ACC112 (cell line): ENCODE results near the gene IQSEC1.

Experiments
- H2AFZ ChIP-seq: fragments of 200-600 bp; sonication (generic); one replicate; pipeline ENCODE4 v1.6.0; 2017; ENCODE audit warnings: antibody characterized with exemption, low read length; ENCODE audit not compliant: unreplicated experiment
- H3K27ac ChIP-seq: fragments of 200-600 bp; sonication (generic); 2 replicates; pipeline ENCODE4 v1.5.1; 2014; ENCODE audit warnings: low read depth, mild to moderate bottlenecking, antibody characterized with exemption, low read length, moderate library complexity
- H3K27me3 ChIP-seq: fragments of 200-600 bp; sonication (generic); 2 replicates; pipeline ENCODE4 v1.6.1; 2014; ENCODE audit warnings: mild to moderate bottlenecking, antibody characterized with exemption, low read length, moderate library complexity, mixed read lengths; ENCODE audit not compliant: insufficient read depth
- H3K36me3 ChIP-seq: fragments of 200-600 bp; sonication (generic); 2 replicates; pipeline ENCODE4 v1.6.1; 2016; ENCODE audit warnings: mild to moderate bottlenecking, antibody characterized with exemption, low read length, moderate library complexity, mixed read lengths; ENCODE audit not compliant: insufficient read depth
- H3K4me1 ChIP-seq: fragments of 200-600 bp; sonication (generic); one replicate; pipeline ENCODE4 v1.6.1; 2016; ENCODE audit warnings: low read length, mixed read lengths; ENCODE audit not compliant: insufficient read depth, unreplicated experiment, control insufficient read depth
- H3K4me3 ChIP-seq: fragments of 200-600 bp; sonication (generic); 2 replicates; pipeline ENCODE4 v1.5.1; 2014; ENCODE audit warnings: mild to moderate bottlenecking, low read depth, low read length
- H3K79me2 ChIP-seq: fragments of 200-600 bp; sonication (generic); one replicate; pipeline ENCODE4 v1.6.0; 2016; ENCODE audit warnings: low read length; ENCODE audit not compliant: control insufficient read depth, unreplicated experiment, insufficient read depth

IQSEC1 gene

DNA sequence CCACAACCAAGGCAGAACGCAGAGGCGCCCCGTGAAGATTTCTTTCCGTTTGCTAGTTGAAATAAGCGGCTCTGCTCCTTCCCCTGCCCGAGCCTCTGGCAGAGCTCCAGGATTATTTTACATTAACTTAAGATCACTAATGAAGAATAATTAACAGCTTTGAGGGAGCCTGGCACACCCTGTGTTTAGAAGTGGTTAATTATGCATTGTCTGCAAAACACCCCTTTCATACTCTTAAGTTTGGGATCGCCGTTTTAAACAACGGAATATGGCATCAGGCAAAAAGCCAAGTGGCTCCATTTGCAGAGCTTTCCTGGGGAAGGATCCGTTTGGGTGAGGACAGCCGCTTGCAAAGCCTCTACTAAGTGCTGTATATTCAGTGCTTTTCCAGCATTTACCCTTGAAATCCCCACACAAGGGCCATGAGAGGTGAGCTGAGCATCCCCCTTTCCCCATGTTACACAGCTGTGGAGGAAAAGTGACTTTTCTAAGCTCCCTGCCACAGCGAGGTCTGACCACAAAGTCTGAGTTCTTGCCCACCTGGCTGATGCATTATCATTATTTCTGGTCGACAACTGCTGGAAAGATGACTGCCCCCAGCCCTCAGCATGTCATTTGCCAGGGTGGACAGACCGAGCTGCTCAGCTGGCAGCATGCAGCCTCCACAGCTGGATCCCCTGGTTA is 33.9 kb downstream of the IQSEC1 start:
- H3K4me1 ChIP-seq: no peaks in the 10 kb centered on the region
- H3K36me3 ChIP-seq: no peaks in the 10 kb centered on the region
- H3K27me3 ChIP-seq: peaks cover 22% of the 10 kb centered on the region
- H2AFZ ChIP-seq: no peak overlapping the region
- H3K4me3 ChIP-seq: no peak overlapping the region
- no peak overlapping the region for H3K27ac ChIP-seq
- no peaks in the 10 kb centered on the region for H3K79me2 ChIP-seq

DNA sequence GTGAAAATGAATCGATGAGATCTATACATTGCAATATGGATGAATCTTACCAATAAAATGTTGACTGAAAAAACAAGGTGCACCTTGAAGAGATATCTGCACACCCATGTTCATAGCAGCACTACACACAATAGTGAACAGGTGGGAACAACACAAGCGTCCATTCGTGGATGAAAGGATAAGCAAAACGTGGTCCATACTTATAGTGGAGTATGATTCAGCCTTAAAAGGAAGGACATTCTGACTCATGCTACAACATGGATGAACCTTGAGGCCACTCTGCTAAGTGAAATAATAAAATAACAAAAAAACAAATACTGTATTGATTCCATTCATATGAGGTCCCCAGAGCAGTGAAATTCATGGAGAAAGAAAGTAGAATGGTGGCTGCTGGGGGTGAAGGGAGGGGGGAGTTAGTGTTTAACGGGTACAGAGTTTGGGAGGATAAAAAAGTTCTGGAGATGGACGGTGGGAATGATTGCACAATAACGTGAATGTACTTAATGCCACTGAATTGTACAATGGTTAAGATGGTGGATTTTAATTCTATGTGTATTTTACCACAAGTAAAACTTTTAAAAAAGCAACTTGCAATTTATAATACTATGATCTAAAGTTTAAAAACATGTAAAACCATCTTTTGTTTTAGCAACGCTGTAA is 35.6 kb downstream of the IQSEC1 start:
- Histone ChIP-seq H3K36me3 (no peaks in the 10 kb centered on the region), H3K27ac (no peak overlapping the region), H2AFZ (no peak overlapping the region), H3K79me2 (no peaks in the 10 kb centered on the region), H3K4me1 (no peaks in the 10 kb centered on the region), H3K4me3 (no peak overlapping the region), H3K27me3 (peaks cover 22% of the 10 kb centered on the region)

DNA sequence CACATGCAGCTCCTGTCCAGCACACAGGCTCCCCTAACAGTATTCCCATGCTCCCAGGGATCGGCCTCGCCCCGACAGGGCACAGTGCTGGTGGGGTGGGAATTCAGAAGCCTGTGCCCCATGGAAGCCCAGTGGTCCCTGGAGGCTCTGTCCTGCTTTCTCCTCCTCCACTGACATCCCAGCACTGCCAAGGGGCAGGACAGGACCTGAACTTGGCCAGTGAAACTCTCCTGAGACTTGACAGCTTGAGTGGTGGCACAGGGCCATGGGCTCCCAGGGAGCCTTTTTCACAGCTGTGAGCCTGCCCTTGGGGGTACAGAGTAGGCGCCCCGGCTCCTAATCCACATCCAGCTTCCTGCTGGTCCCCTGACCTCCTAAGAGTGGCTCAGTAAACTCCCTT is 38.4 kb downstream of the IQSEC1 start:
- H3K4me1 ChIP-seq: no peaks in the 10 kb centered on the region
- H2AFZ ChIP-seq: no peak overlapping the region
- H3K4me3 ChIP-seq: no peak overlapping the region
- no peak overlapping the region for H3K27ac ChIP-seq
- H3K36me3 ChIP-seq: no peaks in the 10 kb centered on the region
- no peaks in the 10 kb centered on the region for H3K79me2 ChIP-seq
- peaks cover 18% of the 10 kb centered on the region for H3K27me3 ChIP-seq

DNA sequence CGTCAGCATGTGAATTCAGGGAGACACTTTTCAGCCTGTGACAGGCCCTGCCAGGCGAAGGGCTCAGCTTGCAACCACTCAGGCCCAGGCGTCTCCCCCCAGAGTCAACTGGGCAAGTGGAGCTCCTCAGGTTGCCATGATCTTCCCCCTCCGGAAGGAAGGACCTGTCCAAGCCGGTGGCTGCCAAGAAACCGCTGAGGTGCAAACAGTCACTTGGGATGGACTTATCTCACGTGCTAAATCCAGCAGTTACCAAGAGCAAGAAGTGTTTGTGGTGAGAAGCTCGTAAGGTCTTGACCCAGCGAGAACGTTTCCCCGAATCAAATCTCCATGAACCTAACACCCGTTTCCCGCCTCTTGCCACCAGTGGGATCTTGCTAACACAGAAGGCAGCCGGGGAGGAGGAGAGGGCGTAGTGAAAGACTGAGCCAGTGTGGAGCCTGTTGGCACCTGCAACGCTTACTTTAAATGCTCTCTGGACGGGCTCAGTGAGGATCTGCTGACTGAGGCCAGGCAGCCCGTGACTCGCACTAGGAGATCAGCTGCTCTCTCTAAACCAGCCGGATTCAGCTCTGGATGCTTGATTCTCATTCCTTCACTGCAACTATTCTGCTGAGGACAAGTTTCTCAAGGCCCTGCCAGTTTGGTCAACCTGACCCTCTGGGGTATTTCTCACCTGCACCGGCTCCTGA is 39.0 kb downstream of the IQSEC1 start:
- no peak overlapping the region for H2AFZ ChIP-seq

DNA sequence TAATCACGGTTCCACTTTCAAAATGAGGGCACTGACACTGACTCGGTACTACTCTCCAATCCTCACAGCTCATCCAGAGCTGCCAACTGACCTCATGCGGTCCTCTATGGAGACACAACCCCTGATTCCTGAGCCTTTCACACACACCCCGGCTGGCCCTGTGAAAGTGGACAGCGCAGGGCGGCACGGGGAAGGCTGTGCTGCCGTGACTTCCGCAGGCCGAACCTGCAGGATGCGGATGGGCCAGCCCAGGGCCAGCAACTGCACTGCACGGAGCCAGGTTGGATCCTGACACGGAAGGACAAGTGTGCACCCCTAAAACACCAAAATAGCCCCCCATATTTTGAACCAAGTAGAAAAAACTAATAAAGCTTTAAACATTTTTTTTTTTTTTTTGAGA is 41.0 kb downstream of the IQSEC1 start:
- Histone ChIP-seq H3K4me3 (no peak overlapping the region), H3K79me2 (no peaks in the 10 kb centered on the region), H2AFZ (no peak overlapping the region), H3K27ac (no peak overlapping the region), H3K4me1 (no peaks in the 10 kb centered on the region), H3K36me3 (no peaks in the 10 kb centered on the region), H3K27me3 (peaks cover 3% of the 10 kb centered on the region; the same call in 1 of the 2 replicates)

More for the DNA sequence above, 39.0 kb downstream of the IQSEC1 start:
- Histone ChIP-seq H3K4me1 (no peaks in the 10 kb centered on the region), H3K79me2 (no peaks in the 10 kb centered on the region), H3K27ac (no peak overlapping the region), H3K27me3 (peaks cover 13% of the 10 kb centered on the region), H3K4me3 (no peak overlapping the region), H3K36me3 (no peaks in the 10 kb centered on the region)

DNA sequence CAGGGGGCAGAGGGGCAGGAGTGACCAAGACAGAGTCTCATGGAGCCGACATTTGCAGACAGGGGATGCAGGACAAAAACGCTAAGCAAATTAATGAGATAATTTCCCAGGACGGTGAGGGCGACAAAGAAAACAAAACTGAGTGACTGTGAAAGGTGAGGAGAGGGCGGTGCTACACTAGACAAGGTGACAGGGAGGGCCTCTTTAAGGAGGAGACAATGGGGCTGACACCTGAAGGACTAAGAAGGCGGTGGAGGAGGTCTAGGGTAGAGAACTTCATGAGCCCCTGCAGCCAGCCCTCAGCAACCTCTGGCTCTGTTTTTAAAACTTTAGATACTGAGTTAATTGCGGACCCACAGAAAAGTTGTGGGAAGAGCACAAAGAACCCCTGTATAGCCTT is 41.6 kb downstream of the IQSEC1 start:
- Histone ChIP-seq H3K36me3 (no peaks in the 10 kb centered on the region), H3K4me1 (no peaks in the 10 kb centered on the region), H3K27me3 (peaks cover 3% of the 10 kb centered on the region; the same call in 1 of the 2 replicates), H3K79me2 (no peaks in the 10 kb centered on the region), H3K27ac (no peak overlapping the region), H3K4me3 (no peak overlapping the region), H2AFZ (no peak overlapping the region)

DNA sequence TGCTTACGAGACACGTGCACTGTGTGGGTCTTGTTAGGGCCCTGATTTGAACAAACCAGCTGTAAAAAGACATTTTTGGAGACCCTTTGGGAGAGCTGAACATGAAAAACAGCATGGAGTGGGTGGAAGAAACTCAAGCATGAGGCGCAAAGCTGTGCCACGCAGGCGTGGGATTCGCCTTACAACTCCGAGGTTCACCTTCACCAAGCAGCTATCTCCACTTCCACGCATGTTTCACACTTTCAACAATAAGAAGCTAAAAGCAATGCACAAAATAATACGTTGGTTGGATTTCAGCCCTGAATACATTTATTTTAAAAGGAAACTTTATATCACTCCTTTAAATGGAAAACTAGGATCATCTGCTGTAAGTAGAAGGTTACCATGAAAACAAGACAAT is 42.5 kb downstream of the IQSEC1 start:
- no peak overlapping the region for H2AFZ ChIP-seq
- H3K4me1 ChIP-seq: no peaks in the 10 kb centered on the region
- H3K4me3 ChIP-seq: no peak overlapping the region
- H3K36me3 ChIP-seq: no peaks in the 10 kb centered on the region
- H3K27me3 ChIP-seq: no peaks in the 10 kb centered on the region; the same call in 1 of the 2 replicates
- H3K27ac ChIP-seq: no peak overlapping the region
- no peaks in the 10 kb centered on the region for H3K79me2 ChIP-seq

DNA sequence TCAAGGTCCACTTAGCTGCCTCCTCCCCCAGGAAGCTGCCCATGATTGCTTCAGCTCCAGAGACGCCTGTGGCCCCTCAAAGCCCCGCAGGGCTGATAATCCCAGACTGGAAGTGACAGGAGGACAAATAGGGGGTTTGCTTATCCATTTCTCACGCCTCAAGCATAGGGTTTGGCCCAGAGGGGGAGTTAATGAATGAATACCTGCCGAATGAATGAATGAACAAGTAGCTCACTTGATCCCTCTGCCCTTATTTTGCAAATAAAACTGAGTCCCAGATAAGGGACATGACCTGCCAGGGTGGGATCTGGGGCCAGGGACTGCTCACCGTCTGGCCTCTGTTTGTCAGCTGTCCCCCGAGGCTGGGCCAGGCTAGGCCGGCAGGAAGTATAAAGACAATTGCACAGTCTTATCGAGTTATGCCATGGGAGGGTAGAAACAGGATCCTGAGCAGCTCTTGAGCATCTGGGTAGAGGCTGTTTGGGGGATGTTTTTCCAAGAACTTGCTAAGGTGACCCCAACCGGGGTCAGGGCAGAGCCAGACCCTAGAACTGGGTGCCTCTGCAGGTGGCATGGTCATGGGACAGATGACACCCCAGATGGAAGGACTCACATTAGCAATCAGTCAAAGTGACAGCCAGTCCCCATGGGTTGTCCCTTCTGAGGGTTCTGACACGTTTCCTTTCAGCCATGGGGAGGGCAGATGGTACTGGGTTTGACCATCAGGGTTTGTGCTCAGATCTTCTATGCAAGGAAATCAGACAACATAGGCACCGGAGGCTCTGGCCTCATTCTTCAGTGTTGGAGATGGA is 45.0 kb downstream of the IQSEC1 start:
- Histone ChIP-seq H3K36me3 (no peaks in the 10 kb centered on the region), H3K79me2 (no peaks in the 10 kb centered on the region), H2AFZ (no peak overlapping the region), H3K27ac (no peak overlapping the region), H3K27me3 (no peaks in the 10 kb centered on the region; the same call in 1 of the 2 replicates), H3K4me1 (peaks cover 23% of the 10 kb centered on the region), H3K4me3 (no peak overlapping the region)

DNA sequence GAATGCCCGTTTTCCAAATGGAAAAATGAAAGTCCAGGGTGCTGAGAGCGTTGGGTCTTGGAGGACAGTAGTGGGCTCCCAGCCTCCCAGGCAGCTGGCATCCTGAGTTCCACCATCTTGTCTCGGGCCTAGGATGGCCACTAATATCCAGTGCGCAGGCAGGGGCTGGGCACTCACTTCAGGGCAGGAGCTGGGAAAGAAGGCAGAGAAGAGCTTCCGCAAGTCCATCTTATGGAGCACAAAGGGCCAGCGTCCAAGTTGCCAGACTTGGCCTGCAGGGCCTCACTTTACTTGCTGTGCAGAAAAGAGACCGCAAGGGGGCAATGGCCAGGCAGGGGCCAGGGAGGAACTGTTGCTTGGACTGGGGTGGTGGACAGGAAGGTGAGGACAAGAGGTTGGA is 46.1 kb downstream of the IQSEC1 start:
- Histone ChIP-seq H2AFZ (no peak overlapping the region), H3K27ac (no peak overlapping the region), H3K4me1 (peaks cover 32% of the 10 kb centered on the region), H3K4me3 (no peak overlapping the region), H3K27me3 (no peaks in the 10 kb centered on the region; the same call in 1 of the 2 replicates), H3K79me2 (no peaks in the 10 kb centered on the region), H3K36me3 (no peaks in the 10 kb centered on the region)

DNA sequence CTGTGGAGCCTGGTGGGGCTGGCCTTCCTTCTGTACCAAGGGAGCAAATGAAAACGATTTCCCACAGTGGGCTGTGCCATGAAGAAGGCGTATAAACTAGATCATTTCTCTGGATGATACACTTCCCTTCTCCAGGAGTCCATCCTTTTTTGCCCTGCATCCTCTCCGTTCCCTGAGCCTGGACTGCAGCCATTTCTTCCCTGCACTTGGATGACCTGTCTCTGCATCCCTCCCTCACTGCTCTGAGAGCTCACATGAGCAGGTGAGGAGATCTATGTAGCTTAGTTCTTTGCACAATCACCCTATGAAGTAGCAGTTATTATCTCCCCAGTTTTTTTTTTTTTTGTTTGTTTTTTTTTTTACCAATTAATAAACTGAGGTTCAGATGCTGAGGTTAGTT is 46.7 kb downstream of the IQSEC1 start:
- no peaks in the 10 kb centered on the region; the same call in 1 of the 2 replicates for H3K27me3 ChIP-seq
- H3K27ac ChIP-seq: no peak overlapping the region

More for the DNA sequence above, 46.7 kb downstream of the IQSEC1 start:
- Histone ChIP-seq H2AFZ (no peak overlapping the region), H3K79me2 (no peaks in the 10 kb centered on the region), H3K4me1 (peaks cover 38% of the 10 kb centered on the region), H3K4me3 (no peak overlapping the region), H3K36me3 (no peaks in the 10 kb centered on the region)
